WERI-Rb-1 (cell line): ENCODE data around the gene GFRA1.

ENCODE experiments used
- DNase-seq: peaks from one replicate; pipeline ENCODE4 v3.0.0-alpha.2; 2020
- H3K27ac ChIP-seq: fragments of 250-450 bp; sonication (Bioruptor Pico); 2 replicates; pipeline ENCODE4 v1.5.1; 2020; ENCODE audit warnings: mild to moderate bottlenecking, moderate library complexity
- H3K27me3 ChIP-seq: fragments of 250-450 bp; sonication (Bioruptor Pico); 2 replicates; pipeline ENCODE4 v1.5.1; 2021; ENCODE audit warnings: mild to moderate bottlenecking, low read depth, moderate library complexity; ENCODE audit not compliant: insufficient read depth, severe bottlenecking
- H3K36me3 ChIP-seq: fragments of 250-450 bp; sonication (Bioruptor Pico); 2 replicates; pipeline ENCODE4 v1.5.1; 2020; ENCODE audit warnings: mild to moderate bottlenecking, moderate library complexity
- H3K4me3 ChIP-seq: 2 replicates; pipeline ENCODE4 v1.5.1; 2011; ENCODE audit warnings: low read depth, mild to moderate bottlenecking, control low read depth, low read length
- H3K9me3 ChIP-seq: fragments of 250-450 bp; sonication (Bioruptor Pico); 2 replicates; pipeline ENCODE4 v1.5.1; 2021; ENCODE audit warnings: mild to moderate bottlenecking, moderate library complexity; ENCODE audit not compliant: severe bottlenecking
- TF ChIP-seq, protein P1 (sequence below): IDR thresholded peaks from 2 replicates; pipeline ENCODE4 v1.5.1; 2011; ENCODE audit warnings: low read depth, mild to moderate bottlenecking, control low read depth, inconsistent platforms, low read length

Gene GFRA1

DNA sequence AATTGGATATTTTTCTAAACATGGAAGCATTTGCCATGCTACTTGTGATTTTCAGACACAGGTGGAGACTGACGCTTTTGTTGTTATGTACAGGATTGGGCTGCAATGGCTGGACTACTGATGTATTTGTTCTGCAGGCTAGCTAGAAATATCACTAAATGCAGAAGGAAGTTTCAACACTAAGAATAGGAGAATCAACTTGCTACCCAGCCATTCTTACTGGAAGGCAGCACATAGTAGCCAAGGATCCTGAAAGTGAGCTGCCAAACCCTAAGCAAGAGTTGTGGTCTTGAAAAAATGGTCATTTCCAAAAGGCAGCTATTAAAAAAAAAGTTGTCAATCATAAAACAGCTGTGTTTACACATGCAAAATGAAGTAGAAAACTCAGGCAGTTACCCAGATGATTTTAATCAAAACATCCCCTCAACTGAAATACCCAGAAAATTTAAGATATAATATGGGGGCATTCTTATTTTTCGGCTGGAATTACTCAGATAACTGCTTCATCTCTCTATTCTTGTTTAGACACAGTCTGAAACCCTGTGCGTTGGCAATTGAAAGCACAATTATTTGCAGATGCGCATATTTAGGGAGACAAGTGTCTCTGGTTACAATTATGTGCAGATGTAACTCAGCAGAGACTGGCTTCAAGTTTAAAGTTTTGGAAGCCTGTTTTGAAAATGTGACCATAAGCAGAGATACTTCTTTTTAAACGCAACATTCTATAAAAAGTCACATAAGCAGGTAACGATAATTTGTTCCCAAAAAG, 31.2 kb downstream of the GFRA1 start:
- H3K27me3 ChIP-seq, result no peaks in the 10 kb centered on the region
- H3K36me3 ChIP-seq, result no peaks in the 10 kb centered on the region
- DNase-seq, result no peak
- no peak overlapping the region for H3K27ac ChIP-seq
- no peaks in the 10 kb centered on the region for H3K9me3 ChIP-seq
- TF ChIP-seq, protein P1, sequence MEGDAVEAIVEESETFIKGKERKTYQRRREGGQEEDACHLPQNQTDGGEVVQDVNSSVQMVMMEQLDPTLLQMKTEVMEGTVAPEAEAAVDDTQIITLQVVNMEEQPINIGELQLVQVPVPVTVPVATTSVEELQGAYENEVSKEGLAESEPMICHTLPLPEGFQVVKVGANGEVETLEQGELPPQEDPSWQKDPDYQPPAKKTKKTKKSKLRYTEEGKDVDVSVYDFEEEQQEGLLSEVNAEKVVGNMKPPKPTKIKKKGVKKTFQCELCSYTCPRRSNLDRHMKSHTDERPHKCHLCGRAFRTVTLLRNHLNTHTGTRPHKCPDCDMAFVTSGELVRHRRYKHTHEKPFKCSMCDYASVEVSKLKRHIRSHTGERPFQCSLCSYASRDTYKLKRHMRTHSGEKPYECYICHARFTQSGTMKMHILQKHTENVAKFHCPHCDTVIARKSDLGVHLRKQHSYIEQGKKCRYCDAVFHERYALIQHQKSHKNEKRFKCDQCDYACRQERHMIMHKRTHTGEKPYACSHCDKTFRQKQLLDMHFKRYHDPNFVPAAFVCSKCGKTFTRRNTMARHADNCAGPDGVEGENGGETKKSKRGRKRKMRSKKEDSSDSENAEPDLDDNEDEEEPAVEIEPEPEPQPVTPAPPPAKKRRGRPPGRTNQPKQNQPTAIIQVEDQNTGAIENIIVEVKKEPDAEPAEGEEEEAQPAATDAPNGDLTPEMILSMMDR, result no peak
- H3K4me3 ChIP-seq, result no peak overlapping the region

DNA sequence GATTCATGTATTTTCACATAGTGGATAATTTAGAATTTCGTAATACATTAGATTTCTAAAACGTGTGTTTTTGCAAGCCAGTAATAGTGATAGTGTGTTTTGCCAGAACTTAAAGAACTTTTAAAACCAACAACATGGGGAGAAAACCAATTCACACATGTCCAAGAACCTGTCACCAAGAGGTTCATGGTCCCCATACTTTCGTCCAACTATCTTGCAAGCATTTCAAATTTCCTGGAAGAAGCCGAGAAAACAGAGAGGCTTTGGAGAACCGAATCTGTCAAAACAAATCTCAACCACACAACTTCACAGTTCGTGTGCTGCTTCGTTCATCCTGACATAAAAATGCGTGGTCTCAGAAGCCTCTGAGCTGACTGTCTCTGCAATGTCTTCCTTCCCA, 31.9 kb downstream of the GFRA1 start:
- Histone ChIP-seq H3K4me3 (no peak overlapping the region), H3K27me3 (no peaks in the 10 kb centered on the region), H3K9me3 (no peaks in the 10 kb centered on the region), H3K27ac (no peak overlapping the region), H3K36me3 (no peaks in the 10 kb centered on the region)
- no peak for DNase-seq
- TF ChIP-seq, protein P1, result no peak

DNA sequence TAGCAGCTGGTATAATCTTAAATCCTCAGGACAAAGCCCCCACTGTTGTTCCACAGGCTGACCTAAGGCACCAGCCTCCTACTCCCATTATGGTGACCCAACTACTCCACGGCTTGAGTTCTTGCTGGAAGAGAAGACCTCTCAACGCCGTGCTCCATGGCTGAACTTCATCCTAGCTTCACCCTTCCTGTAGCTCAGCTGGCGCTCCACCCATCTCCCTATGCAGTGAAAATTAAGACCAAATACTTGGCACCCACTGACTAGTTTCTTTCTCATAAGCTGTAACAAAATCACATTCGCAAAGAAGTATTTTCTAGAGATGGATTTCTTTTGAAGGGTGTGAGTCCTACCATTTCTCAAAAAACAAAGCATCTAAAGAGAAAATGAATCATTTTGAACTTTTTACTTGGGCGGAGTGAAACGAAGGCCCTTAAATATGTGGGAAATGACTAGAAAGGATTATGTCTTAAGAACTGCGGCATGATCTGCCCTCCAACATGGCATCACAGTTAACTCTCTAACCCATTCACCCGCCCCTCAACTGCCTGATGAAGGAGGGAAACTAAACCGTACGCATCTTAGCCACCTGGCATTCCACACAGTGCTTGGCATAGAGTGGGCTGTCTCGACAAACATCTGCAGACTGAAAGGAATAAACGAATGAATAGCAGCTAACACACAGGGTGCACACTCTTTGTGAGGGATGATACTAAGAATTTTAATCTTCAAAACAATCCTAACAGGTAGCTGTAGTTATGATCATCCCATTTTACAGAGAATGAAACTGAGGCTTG, 32.7 kb downstream of the GFRA1 start:
- H3K9me3 ChIP-seq, result no peaks in the 10 kb centered on the region
- no peaks in the 10 kb centered on the region for H3K36me3 ChIP-seq
- H3K4me3 ChIP-seq, result no peak overlapping the region
- no peak overlapping the region for H3K27ac ChIP-seq
- no peaks in the 10 kb centered on the region for H3K27me3 ChIP-seq
- TF ChIP-seq, protein P1, result no peak
- DNase-seq, result no peak

DNA sequence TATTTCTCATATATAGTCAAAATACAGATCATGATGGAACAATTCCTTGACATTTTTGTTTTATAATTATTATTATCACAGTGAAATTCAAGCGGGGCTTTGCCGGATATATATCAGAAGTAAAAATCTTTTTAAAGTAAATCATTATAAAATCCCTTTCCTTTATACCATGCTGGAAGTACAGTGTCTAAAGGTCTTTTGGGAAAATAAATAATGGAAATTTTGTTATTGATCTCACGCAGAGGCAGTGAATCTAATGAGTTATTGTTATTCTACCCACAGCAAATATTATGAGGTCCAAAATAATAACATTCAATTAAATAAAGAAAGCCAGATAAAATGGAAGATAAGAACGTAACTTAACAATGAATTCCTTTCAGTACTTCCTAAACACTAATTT, 33.8 kb downstream of the GFRA1 start:
- TF ChIP-seq, protein P1, result no peak
- H3K9me3 ChIP-seq, result no peaks in the 10 kb centered on the region
- no peak for DNase-seq
- no peak overlapping the region for H3K27ac ChIP-seq
- H3K4me3 ChIP-seq, result no peak overlapping the region
- no peaks in the 10 kb centered on the region for H3K27me3 ChIP-seq
- no peaks in the 10 kb centered on the region for H3K36me3 ChIP-seq

DNA sequence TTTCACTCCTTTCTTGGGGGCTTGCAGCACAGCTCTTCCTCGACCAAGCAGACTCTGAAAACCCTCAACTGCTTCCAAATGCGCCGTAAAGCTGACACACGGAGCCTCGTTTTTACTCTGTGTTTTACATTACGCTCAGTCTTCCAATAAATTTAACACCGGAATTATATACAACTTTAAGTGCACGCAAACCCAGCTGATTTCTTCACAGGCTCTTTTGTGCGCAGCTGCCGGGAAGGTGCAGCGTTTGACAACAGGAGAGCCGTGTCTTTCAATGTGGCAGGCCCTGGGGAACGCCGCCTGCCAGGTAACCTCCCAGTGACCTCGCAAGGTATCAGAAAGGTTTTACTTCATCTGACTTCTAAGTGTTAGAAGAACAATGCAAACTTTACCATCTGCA, 35.0 kb downstream of the GFRA1 start:
- no peaks in the 10 kb centered on the region for H3K9me3 ChIP-seq
- TF ChIP-seq, protein P1, result no peak
- H3K27ac ChIP-seq, result no peak overlapping the region
- no peak for DNase-seq
- no peaks in the 10 kb centered on the region for H3K36me3 ChIP-seq
- H3K27me3 ChIP-seq, result no peaks in the 10 kb centered on the region
- H3K4me3 ChIP-seq, result no peak overlapping the region
